Trophoblast cell (in vitro differentiated cells and primary cell): Measurements from ENCODE around the gene CD207.
A peak's percentile ranks its signal among the peaks of the same experiment; 100 is the strongest.

Experiments
- DNase-seq, 2 donors: peaks; one replicate each; pipeline ENCODE4 v3.0.0-alpha.2; 2016
- H2AFZ ChIP-seq: 2 replicates; pipeline ENCODE4 v1.6.1; 2013; ENCODE audit warnings: low read length, moderate library complexity, mild to moderate bottlenecking; ENCODE audit not compliant: insufficient read depth, poor library complexity
- H2AK5ac ChIP-seq: 2 replicates; pipeline ENCODE4 v1.6.1; 2013; ENCODE audit warnings: mild to moderate bottlenecking, low read length
- H2BK120ac ChIP-seq: 2 replicates; pipeline ENCODE4 v1.6.1; 2013; ENCODE audit warnings: low read length, mild to moderate bottlenecking, moderate library complexity; ENCODE audit not compliant: insufficient read depth, poor library complexity
- H2BK12ac ChIP-seq: 2 replicates; pipeline ENCODE4 v1.6.1; 2013; ENCODE audit warnings: mild to moderate bottlenecking, low read length, moderate library complexity
- H2BK5ac ChIP-seq: 2 replicates; pipeline ENCODE4 v1.6.1; 2013; ENCODE audit warnings: low read length, low read depth, moderate library complexity, mild to moderate bottlenecking; ENCODE audit not compliant: poor library complexity
- H3K14ac ChIP-seq: 2 replicates; pipeline ENCODE4 v1.6.1; 2013; ENCODE audit warnings: mild to moderate bottlenecking, low read length
- H3K18ac ChIP-seq: 2 replicates; pipeline ENCODE4 v1.6.1; 2013; ENCODE audit warnings: mild to moderate bottlenecking, low read length
- H3K23ac ChIP-seq: 2 replicates; pipeline ENCODE4 v1.6.1; 2013; ENCODE audit warnings: low read length
- H3K27ac ChIP-seq: 2 replicates; pipeline ENCODE4 v1.5.1; 2013; ENCODE audit warnings: low read depth, mild to moderate bottlenecking, inconsistent platforms, low read length, moderate library complexity
- H3K27me3 ChIP-seq: 2 replicates; pipeline ENCODE4 v1.6.1; 2013; ENCODE audit warnings: inconsistent platforms, mild to moderate bottlenecking, low read length, moderate library complexity; ENCODE audit not compliant: insufficient read depth
- H3K36me3 ChIP-seq, 2 experiments: 1 replicate in 1 of 2; 2 replicates in 1 of 2; pipeline ENCODE4 v1.6.1; 2013; ENCODE audit warnings: low read length in 2 of 2, mild to moderate bottlenecking in 2 of 2, moderate library complexity in 1 of 2; ENCODE audit not compliant: insufficient read depth in 2 of 2, control insufficient read depth in 1 of 2
- H3K4ac ChIP-seq: 2 replicates; pipeline ENCODE4 v1.6.1; 2013; ENCODE audit warnings: low read depth, mild to moderate bottlenecking, low read length, moderate library complexity
- H3K4me1 ChIP-seq, 2 experiments: 1 replicate in 1 of 2; 2 replicates in 1 of 2; pipeline ENCODE4 v1.6.1; 2013; ENCODE audit warnings: low read length in 2 of 2, mild to moderate bottlenecking in 2 of 2, moderate library complexity in 1 of 2; ENCODE audit not compliant: insufficient read depth in 2 of 2, control insufficient read depth in 1 of 2
- H3K4me2 ChIP-seq: 2 replicates; pipeline ENCODE4 v1.6.1; 2013; ENCODE audit warnings: inconsistent platforms, mild to moderate bottlenecking, low read length, moderate library complexity
- H3K4me3 ChIP-seq: 2 replicates; pipeline ENCODE4 v1.5.1; 2013; ENCODE audit warnings: mild to moderate bottlenecking, low read depth, low read length, inconsistent platforms
- H3K79me1 ChIP-seq: one replicate; pipeline ENCODE4 v1.6.1; 2013; ENCODE audit warnings: low read length
- H3K79me2 ChIP-seq: 2 replicates; pipeline ENCODE4 v1.6.1; 2013; ENCODE audit warnings: low read length, mild to moderate bottlenecking; ENCODE audit not compliant: control insufficient read depth, insufficient read depth, poor library complexity
- H3K9ac ChIP-seq: 2 replicates; pipeline ENCODE4 v1.6.1; 2013; ENCODE audit warnings: mild to moderate bottlenecking, low read length
- H3K9me3 ChIP-seq: 2 replicates; pipeline ENCODE4 v1.6.1; 2013; ENCODE audit warnings: low read depth, mild to moderate bottlenecking, control low read depth, inconsistent platforms, low read length; ENCODE audit not compliant: insufficient read depth
- H4K12ac ChIP-seq: 2 replicates; pipeline ENCODE4 v1.6.1; 2013; ENCODE audit warnings: low read depth, mild to moderate bottlenecking, low read length, moderate library complexity
- H4K8ac ChIP-seq: 2 replicates; pipeline ENCODE4 v1.6.1; 2013; ENCODE audit warnings: low read depth, mild to moderate bottlenecking, low read length, moderate library complexity
- H4K91ac ChIP-seq: one replicate; pipeline ENCODE4 v1.6.1; 2013; ENCODE audit warnings: low read depth, mild to moderate bottlenecking, low read length, moderate library complexity
- WGBS: extraction: QIAGEN DNeasy Blood & Tissue Kit; methylation state at CpG from one replicate; pipeline ENCODE4 v1.1.7; 2013; ENCODE audit warnings: missing lambda C conversion rate; ENCODE audit not compliant: insufficient read length, insufficient coverage; ENCODE audit errors: extremely low coverage; 5-methylcytosine and 5-hydroxymethylcytosine counted together

CD207 gene

DNA sequence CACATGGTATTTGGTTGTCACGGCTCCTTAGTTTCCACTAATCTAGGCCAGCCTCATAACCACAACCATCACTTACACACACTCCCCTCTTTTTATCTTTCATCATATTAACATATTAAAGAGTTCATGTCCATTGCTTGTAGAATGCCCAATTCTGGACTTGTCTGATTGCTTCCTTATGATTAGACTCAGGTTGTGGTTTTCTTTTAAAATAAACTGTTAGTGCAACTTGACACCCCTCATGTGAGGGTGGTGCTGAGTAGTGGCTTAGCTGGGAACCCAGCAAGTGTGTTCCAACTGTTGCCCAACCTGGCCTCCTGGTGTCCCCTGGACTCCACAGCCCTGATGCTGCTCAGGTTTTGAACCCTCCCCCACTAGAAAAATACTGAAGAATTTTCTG is 20.1 kb upstream of the CD207 start:
- WGBS = no CpG with 5 or more reads among the region's 1 CpG
- no peaks in the 10 kb centered on the region for H3K79me1 ChIP-seq

DNA sequence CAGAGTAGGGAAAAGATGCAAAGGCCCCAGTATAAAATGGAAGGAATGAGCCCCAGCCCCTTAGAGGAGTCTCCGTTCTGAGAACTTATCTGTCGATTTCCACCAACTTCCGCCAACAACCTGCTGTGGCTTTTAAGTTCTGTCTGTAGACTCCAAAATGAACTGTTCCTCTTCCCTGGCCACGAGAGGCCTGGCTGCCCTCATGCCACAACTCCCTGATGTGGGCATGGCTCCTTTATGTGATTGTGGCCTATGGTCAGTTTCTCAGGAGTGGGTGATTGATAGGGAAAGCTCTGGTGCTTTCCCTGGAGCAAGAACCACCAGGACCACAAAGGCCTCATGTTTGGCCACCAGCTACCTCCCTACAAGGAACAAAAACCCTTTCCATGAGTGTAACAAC is 18.8 kb upstream of the CD207 start:
- H4K12ac ChIP-seq = no peak overlapping the region
- H3K4me2 ChIP-seq = no peak overlapping the region
- H2BK12ac ChIP-seq = no peak overlapping the region
- no peak overlapping the region for H2BK5ac ChIP-seq
- no peak overlapping the region for H3K27ac ChIP-seq
- H4K8ac ChIP-seq = no peak overlapping the region
- H4K91ac ChIP-seq = no peak overlapping the region
- H3K4me1 ChIP-seq = no peaks in the 10 kb centered on the region
- H3K79me1 ChIP-seq = no peaks in the 10 kb centered on the region
- H3K79me2 ChIP-seq = no peaks in the 10 kb centered on the region
- H3K9ac ChIP-seq = no peak overlapping the region
- no peak overlapping the region for H2BK120ac ChIP-seq
- H3K18ac ChIP-seq = no peak overlapping the region
- H3K36me3 ChIP-seq = no peaks in the 10 kb centered on the region
- WGBS = no CpG with 5 or more reads among the region's 4 CpGs
- no peak overlapping the region for H3K14ac ChIP-seq
- no peak overlapping the region for H2AK5ac ChIP-seq
- no peak for DNase-seq
- no peak overlapping the region for H3K23ac ChIP-seq
- H3K27me3 ChIP-seq = no peaks in the 10 kb centered on the region
- H2AFZ ChIP-seq = no peak overlapping the region
- no peak overlapping the region for H3K4ac ChIP-seq
- no peaks in the 10 kb centered on the region for H3K9me3 ChIP-seq
- no peak overlapping the region for H3K4me3 ChIP-seq

More for the DNA sequence above, 20.1 kb upstream of the CD207 start:
- Histone ChIP-seq H3K18ac (no peak overlapping the region), H4K8ac (no peak overlapping the region), H3K9me3 (no peaks in the 10 kb centered on the region), H4K91ac (no peak overlapping the region), H3K27ac (no peak overlapping the region), H2AFZ (no peak overlapping the region), H2BK120ac (no peak overlapping the region), H3K9ac (no peak overlapping the region), H3K36me3 (no peaks in the 10 kb centered on the region), H3K4me3 (no peak overlapping the region), H2BK12ac (no peak overlapping the region), H3K4me1 (no peaks in the 10 kb centered on the region), H3K79me2 (no peaks in the 10 kb centered on the region), H2AK5ac (no peak overlapping the region), H3K4me2 (no peak overlapping the region), H3K4ac (no peak overlapping the region), H3K23ac (no peak overlapping the region), H4K12ac (no peak overlapping the region), H3K27me3 (no peaks in the 10 kb centered on the region), H3K14ac (no peak overlapping the region), H2BK5ac (no peak overlapping the region)
- no peak for DNase-seq

- no peak overlapping the region for H3K14ac ChIP-seq
Measured at GRCh38 chr2:70852824-70853223, 17.2 kb upstream of the CD207 start.

DNA sequence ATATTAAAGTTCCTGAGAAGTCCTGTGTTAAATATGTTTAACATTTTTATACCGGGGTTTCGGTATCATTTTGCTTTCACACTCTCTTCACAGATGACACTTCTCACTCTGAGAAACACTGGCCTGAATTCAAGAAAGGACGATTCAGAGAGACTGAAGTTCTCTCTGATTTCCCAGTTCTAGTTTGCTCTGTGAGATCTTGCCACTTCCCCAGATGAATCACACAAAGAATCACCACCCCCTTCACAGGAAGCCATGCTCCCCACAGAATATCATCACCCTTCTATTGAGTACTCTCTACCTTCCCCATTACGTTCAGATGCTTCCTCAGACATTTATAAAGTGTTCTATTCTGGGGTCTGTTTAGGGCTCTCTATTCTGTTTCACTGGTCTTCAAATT is 16.1 kb upstream of the CD207 start:
- Histone ChIP-seq H3K14ac (no peak overlapping the region), H3K79me2 (no peaks in the 10 kb centered on the region)

More at GRCh38 chr2:70852824-70853223, 17.2 kb upstream of the CD207 start:
- no peak overlapping the region for H4K91ac ChIP-seq
- no peak overlapping the region for H2BK120ac ChIP-seq
- H3K4me1 ChIP-seq = no peaks in the 10 kb centered on the region
- H4K8ac ChIP-seq = no peak overlapping the region
- H2BK5ac ChIP-seq = no peak overlapping the region
- no peak overlapping the region for H2BK12ac ChIP-seq
- no peak overlapping the region for H4K12ac ChIP-seq
- H3K23ac ChIP-seq = no peak overlapping the region
- no peak overlapping the region for H2AFZ ChIP-seq
- no peaks in the 10 kb centered on the region for H3K27me3 ChIP-seq
- no peak overlapping the region for H3K4ac ChIP-seq
- H3K9ac ChIP-seq = no peak overlapping the region
- no peak overlapping the region for H2AK5ac ChIP-seq
- no CpG with 5 or more reads among the region's 1 CpG for WGBS
- H3K4me3 ChIP-seq = no peak overlapping the region
- H3K36me3 ChIP-seq = no peaks in the 10 kb centered on the region
- no peaks in the 10 kb centered on the region for H3K79me1 ChIP-seq
- H3K18ac ChIP-seq = no peak overlapping the region
- H3K79me2 ChIP-seq = no peaks in the 10 kb centered on the region
- DNase-seq = no peak
- H3K4me2 ChIP-seq = no peak overlapping the region
- no peak overlapping the region for H3K27ac ChIP-seq
- no peaks in the 10 kb centered on the region for H3K9me3 ChIP-seq

More for the DNA sequence above, 16.1 kb upstream of the CD207 start:
- Histone ChIP-seq H3K18ac (no peak overlapping the region), H2AFZ (no peak overlapping the region), H2BK12ac (no peak overlapping the region), H3K9me3 (no peaks in the 10 kb centered on the region), H3K9ac (no peak overlapping the region), H3K4ac (no peak overlapping the region), H3K4me3 (no peak overlapping the region), H3K23ac (no peak overlapping the region), H3K27me3 (no peaks in the 10 kb centered on the region), H2BK120ac (no peak overlapping the region), H4K8ac (no peak overlapping the region), H3K36me3 (no peaks in the 10 kb centered on the region), H3K27ac (no peak overlapping the region), H4K91ac (no peak overlapping the region), H3K4me1 (no peaks in the 10 kb centered on the region), H4K12ac (no peak overlapping the region), H2AK5ac (no peak overlapping the region), H3K4me2 (no peak overlapping the region), H2BK5ac (no peak overlapping the region), H3K79me1 (no peaks in the 10 kb centered on the region)
- WGBS = no CpG with 5 or more reads among the region's 4 CpGs
- DNase-seq = peak in 1 of 2 donors; percentile 14
